ENCODE results near the gene MCEE. TPM values are rescaled to one million over a fixed set of nuclear protein-coding genes. Genes with fewer than 3 reads are reported as not detected.
"Not testable (repeated sequence)": the region's sequence is repeated elsewhere in the genome, so short reads cannot be mapped to it uniquely, and the experiment has no call there.

Gene MCEE
- polyA plus RNA-seq, 10 donors: 18.0 to 29.1 (median 23.9) TPM

DNA sequence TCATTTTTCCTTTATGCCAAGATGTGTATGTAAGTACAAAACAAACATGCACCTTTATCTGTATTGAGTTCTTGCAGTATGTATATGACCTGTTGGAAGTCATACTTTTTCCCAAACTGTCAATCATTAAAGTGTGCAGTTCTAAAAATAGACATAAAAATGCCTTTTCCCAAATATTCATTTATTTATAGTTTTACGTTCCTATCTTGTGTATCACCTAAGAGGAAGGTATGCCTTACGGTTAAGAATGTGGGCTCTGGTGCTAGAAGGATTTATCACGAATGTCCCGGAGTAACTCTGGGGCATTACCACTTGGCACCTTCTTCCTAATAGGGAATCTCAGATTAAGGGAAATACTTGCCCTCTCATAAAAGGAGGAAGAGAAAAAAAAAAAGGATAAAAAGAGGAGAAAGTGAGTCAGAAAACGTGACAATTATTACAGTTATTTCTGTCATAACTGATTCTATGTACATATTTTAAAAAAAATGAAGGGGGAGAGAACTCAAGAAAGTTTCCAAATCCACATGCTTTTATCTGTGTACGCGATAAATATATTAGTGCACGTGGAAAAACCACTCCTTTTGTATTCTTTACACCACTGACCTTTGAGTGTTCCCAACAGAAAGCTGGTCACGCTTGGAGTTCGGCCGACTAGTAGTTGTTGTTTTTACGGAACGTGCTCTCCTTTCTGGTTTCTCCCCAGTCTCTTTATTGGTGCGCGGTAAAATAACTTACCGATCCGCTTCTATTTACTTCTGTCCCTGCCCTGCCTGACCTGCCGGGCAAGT, 721 bp downstream of the MCEE start:
- DNase-seq: peak in 1 of 3 donors; percentile 27

GRCh38 chr2:71126957-71127356, 3.1 kb downstream of the MCEE start:
- no peak for DNase-seq

GRCh38 chr2:71125506-71126294, 4.3 kb downstream of the MCEE start:
- DNase-seq: no peak

DNA sequence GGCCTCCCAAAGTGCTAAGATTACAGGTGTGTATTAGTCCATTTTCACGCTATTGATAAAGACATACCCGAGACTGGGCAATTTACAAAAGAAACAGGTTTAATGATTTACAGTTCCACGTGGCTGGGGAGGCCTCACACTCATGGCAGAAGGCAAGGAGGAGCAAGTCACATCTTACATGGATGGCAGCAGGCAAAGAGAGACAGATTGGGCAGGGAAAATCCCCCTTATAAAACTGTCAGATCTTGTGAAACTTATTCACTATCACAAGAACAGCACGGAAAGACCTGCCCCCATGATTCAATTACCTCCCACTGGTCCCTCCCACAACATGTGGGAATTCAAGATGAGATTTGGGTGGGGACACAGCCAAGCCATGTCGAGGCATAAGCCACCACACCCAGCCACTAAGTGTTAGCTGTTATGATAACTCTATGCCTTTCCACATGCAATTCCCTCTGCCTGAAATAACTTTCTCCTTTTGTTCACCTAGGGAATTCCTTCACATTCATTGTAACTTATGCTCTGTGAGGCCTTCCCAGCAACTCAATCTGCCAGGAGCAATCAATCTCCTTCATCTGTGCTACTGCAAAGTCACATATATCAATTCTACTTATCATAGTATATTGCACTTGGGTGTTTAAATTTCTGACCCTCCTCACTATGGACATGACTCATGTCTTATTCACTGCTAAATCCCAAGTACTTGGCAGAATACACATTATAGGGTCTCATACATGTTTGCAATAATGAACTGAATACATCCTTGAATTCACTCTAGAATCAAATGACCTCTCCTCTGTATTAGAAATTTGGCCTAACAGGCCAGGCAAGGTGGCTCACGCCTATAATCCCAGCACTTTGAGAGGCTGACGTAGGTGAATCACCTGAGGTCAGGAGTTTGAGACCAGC, 7.4 kb downstream of the MCEE start:
- DNase-seq: no peak

DNA sequence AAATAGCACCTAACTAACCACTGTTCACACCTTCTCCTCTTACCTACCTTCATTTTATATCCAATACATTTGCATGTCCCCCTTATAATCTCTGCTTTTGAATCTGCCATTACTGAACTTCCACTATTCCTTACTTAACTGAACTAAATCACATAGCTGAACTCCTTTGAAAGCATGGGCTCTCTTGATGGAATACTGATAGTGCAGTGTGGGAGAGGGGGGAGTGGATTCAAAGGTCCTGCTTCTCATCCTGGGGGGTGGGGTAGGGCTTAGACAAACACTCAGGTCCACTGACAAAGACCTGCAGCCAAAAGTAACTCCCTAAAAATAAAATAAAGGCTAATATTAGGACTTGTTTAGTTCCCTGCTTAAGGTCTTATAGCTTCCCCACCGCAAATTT, 8.6 kb downstream of the MCEE start:
- no peak for DNase-seq

DNA sequence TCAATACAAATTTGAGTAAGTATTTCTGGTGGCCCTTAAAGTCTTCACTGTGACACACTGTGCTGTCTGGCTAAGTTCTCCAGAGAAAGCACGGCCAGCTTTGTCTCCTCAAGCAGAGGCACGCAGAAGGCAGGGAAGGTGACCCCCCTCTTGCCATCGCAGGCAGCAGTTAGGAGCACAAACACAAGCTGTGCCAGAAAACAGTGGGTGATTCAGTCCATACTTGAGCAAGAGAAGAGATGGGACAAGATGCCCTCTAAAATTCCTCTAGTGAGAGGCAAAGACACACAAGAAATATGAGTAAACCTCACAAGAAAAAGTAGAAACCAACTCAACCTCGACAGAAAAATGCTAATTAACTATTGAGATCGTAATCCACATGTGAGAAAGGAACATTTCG, 9.8 kb downstream of the MCEE start:
- no peak for DNase-seq

- DNase-seq: no peak
Observed at GRCh38 chr2:71117063-71117462, 13.0 kb downstream of the MCEE start.

GRCh38 chr2:71113843-71114242, 16.2 kb downstream of the MCEE start:
- no peak for DNase-seq

DNA sequence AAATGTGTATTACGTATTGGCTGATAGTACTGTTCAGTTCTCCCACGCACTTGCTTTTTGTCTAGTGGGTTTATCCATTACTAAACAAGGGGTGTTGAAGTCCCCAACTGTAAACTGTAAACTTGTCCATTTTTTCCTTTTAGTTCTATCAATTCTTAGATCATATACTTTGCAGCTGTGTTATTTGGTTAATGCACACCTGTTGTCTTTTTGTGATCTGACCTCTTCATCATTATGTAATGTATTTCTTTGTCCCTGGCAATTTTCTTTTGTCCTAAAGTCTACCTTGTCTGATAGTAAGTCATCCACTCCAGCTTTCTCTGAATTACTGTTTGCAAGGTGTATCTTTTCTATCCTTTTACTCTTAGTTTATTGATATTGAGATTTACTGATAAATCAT, 21.9 kb downstream of the MCEE start:
- DNase-seq: no peak

DNA sequence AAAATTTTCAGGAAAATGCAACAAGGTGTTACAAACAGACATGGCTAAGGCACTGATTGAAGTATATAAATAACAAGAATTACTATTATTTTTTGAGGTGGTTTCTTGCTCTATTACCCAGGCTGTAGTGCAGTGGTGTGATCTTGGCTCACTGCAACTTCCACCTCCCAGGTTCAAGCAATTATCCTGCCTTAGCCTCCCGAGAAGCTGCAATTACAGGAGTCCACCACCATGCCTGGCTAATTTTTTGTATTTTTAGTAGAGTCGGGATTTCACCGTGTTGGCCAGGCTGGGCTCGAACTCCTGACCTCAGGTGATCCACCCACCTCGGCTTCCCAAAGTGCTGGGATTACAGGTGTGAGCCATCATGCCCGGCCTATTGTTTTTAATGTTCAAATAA, 23.6 kb downstream of the MCEE start:
- not testable (repeated sequence) for DNase-seq

- no peak for DNase-seq
Observed at GRCh38 chr2:71103809-71104208, 26.2 kb downstream of the MCEE start.

- no peak for DNase-seq
Observed at GRCh38 chr2:71102981-71103681, 26.9 kb downstream of the MCEE start.

GRCh38 chr2:71101656-71102055, 28.4 kb downstream of the MCEE start:
- peak in 1 of 3 donors; percentile 72 for DNase-seq

GRCh38 chr2:71100195-71100964, 29.6 kb downstream of the MCEE start:
- peak; percentile 10 to 47 (median 15) for DNase-seq

- DNase-seq: not testable (repeated sequence)
Observed at GRCh38 chr2:71092491-71093260, 37.4 kb downstream of the MCEE start.

- not testable (repeated sequence) for DNase-seq
Observed at GRCh38 chr2:71091808-71092207, 38.2 kb downstream of the MCEE start.

DNA sequence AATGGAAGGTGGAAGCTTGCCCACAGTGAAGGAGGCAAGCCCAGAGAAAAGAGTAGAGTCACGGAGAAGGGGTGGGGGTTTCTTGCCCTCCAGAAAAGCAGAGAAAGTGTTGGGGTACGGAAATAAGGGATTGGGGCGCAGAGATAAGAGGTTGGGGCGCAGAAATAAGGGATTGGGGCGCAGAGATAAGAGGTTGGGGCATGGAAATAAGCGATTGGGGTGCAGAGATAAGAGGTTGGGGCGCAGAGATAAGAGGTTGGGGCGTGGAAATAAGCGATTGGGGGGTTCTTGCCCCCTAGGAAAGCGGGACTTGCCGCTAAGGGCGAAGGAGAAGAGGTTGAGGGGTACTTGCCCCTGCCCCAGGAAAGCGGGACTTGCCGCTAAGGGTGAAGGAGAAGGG, 40.6 kb downstream of the MCEE start:
- DNase-seq: not testable (repeated sequence)

DNA sequence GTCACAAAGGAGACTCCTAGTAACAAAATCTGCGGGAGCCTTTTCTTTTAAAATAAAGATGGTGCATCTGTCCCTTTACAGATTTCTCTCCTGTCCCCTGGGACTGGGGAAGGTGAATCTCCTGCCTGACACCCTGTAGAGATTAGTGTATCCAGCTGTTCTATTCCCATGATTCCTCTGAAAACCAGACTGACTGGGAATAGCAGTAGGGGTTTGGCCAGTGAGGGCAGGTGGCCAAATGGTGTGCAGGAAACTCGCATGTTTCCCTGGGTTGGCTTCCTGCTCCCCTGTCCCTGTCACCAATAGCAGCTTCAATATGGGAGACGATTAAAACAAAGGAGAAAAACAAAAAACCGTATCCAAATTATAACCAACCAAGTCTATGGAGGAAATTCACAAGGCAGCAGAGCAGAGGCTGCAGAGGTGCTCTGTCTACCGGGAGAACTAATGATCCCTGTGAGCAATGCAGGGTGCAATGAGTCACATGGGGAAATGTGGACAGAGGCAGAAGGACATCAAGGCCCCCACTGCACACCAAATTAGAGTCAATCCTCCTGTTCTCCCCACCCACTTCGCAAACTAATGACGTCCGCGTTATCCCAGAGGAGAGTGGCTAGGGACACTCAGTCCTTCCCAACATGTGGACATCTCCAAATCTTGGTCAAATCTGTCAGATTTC, 44.6 kb downstream of the MCEE start:
- not testable (repeated sequence) for DNase-seq

DNA sequence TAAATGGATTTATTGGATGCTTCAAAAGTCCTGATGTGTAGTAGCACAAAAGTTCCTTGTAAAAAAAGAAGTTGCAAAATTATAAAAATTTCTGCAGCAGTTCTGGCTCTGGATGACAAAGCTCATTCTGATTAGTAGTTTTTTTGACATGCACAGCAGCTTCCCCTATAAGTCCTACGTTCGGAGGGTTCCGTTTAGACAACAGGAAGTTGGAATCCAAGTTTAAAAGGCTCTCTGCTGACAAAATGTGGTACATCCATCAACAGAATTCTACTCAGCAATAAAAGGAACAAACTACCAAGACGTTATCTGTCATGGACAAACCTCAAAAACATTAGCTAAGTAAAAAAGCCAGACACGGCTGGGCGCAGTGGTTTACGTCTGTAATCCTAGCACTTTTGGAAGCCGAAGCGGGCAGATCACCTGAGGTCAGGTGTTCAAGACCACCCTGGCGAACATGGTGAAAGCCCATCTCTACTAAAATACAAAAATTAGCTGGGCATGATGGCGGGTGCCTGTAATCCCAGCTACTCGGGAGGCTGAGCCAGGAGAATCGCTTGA, 46.2 kb downstream of the MCEE start:
- DNase-seq: not testable (repeated sequence)

Data from muscle of back (tissue), 11 donors.